ENCODE measurements around the gene B3GNT5.

Gene B3GNT5

GRCh38 chr3:183252973-183253527, at the start of gene B3GNT5:
Gene B3GNT5 (plus strand): TSS chr3:183253253. CDS start chr3:183269799, 16,546 bp downstream.
- DNase-seq (ENCODE audit: low spot score) = no peak
- H3K4me3 ChIP-seq = peak within 1 kb of the TSS; percentile 80
- peak within 1 kb of the TSS; percentile 82 to 83 for H3K27ac ChIP-seq
- TF ChIP-seq, protein P1, sequence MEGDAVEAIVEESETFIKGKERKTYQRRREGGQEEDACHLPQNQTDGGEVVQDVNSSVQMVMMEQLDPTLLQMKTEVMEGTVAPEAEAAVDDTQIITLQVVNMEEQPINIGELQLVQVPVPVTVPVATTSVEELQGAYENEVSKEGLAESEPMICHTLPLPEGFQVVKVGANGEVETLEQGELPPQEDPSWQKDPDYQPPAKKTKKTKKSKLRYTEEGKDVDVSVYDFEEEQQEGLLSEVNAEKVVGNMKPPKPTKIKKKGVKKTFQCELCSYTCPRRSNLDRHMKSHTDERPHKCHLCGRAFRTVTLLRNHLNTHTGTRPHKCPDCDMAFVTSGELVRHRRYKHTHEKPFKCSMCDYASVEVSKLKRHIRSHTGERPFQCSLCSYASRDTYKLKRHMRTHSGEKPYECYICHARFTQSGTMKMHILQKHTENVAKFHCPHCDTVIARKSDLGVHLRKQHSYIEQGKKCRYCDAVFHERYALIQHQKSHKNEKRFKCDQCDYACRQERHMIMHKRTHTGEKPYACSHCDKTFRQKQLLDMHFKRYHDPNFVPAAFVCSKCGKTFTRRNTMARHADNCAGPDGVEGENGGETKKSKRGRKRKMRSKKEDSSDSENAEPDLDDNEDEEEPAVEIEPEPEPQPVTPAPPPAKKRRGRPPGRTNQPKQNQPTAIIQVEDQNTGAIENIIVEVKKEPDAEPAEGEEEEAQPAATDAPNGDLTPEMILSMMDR (IDR thresholded peaks at IDR 0.05) = no peak

GRCh38 chr3:183203670-183204069, 49.4 kb upstream of the B3GNT5 start:
- TF ChIP-seq, protein P1 (IDR thresholded peaks at IDR 0.05) = no peak
- Histone ChIP-seq H3K27ac (no peak overlapping the region), H3K4me3 (no peak overlapping the region)
- DNase-seq (ENCODE audit: low spot score) = no peak

DNA sequence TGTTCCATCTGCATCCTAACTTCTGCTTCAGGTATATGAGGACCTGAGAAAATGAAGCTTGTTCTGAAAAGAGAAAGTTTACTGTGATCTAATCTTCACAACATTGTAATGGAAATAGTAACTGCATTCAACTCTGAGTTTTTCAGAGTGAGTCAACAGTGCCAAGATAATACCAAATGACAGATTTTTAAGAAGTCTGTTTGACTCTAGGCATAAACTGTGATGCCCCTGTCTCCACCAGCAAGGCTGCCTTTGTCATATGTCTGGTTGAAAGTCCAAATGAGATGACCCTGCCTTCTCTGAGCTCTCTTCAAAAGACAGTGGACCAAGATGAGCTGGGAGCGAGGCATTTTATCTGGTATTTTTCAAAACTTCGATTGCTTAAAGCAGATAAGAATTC, 44.8 kb upstream of the B3GNT5 start:
- no peak overlapping the region for H3K4me3 ChIP-seq
- DNase-seq (ENCODE audit: low spot score) = no peak
- H3K27ac ChIP-seq = no peak overlapping the region
- TF ChIP-seq, protein P1 (IDR thresholded peaks at IDR 0.05) = no peak

- no peak for DNase-seq (ENCODE audit: low spot score)
- Histone ChIP-seq H3K4me3 (no peak overlapping the region), H3K27ac (no peak overlapping the region)
- TF ChIP-seq, protein P1 (IDR thresholded peaks at IDR 0.05) = no peak
Measured at GRCh38 chr3:183208800-183209199, 44.3 kb upstream of the B3GNT5 start.

DNA sequence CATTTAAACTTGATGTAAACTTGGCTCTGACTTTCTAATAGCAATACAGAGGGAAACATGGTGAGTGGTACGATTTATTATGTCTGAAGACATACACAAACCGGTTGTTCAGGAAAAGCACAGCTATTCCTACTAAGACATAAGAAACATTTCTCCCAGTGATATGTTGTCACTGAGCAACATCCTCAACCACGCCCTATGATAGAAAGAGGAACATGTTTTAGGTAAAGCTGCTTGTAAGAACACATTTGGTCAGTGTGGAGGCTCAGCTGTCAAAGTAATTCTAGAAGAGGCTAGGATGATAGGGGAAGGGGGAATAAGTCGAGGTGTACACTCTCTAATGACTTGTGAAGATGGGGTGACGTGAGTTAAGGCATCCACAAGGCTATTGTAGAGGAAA, 42.7 kb upstream of the B3GNT5 start:
- peak overlapping the region in 1 of 2 donors; percentile 9 for H3K27ac ChIP-seq
- no peak overlapping the region for H3K4me3 ChIP-seq
- TF ChIP-seq, protein P1 (IDR thresholded peaks at IDR 0.05) = no peak
- DNase-seq (ENCODE audit: low spot score) = no peak

DNA sequence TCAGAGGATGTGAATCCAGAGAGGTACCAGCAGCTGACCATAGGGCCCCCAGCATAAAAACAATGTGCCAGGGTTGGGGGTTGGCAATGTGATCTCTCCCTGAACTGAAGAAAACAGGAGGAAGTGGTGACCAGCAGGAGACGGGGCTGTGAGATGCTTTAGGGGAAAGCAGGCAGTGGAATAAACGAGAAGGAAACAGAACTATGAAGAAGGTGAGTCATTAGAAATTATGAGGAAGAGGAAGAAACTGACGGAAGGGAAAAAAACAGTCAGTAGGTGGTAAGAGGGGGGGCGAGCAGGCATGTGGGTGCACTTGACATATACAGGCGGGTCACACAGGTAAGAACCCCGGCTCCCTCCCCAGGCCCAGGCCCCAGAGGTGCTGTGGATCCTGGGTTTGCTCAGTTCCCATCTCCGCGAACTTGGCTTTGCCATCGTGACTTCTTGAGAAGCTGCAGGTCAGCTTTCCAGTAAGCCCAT, 42.2 kb upstream of the B3GNT5 start:
- TF ChIP-seq, protein P1 (IDR thresholded peaks at IDR 0.05) = no peak
- Histone ChIP-seq H3K27ac (peak overlapping the region; percentile 9 to 31), H3K4me3 (no peak overlapping the region)
- DNase-seq (ENCODE audit: low spot score) = no peak

DNA sequence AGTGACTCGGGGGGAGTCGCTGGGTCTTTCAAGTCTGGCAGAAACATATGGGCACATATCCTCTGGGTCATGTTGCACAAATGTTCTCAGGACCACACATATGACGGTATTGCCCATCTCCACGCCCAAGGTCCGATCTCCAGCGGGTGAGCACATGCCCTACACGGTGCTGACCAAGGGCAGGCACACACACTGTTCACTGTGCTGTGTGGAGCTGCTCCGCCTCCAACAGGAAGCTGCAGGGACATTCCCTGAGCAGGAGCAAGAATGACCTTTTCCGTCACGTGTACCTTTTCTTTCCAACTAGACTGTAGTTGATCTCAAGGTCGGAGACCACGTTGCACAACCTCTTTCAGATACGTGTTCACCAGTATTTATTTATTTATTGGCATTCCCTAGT, 41.7 kb upstream of the B3GNT5 start:
- H3K27ac ChIP-seq = peak overlapping the region in 1 of 2 donors; percentile 31
- TF ChIP-seq, protein P1 (IDR thresholded peaks at IDR 0.05) = no peak
- DNase-seq (ENCODE audit: low spot score) = no peak
- no peak overlapping the region for H3K4me3 ChIP-seq

Data from coronary artery (tissue), 2 donors.